HepG2 (cell line): ENCODE measurements around the gene SLC22A23. TPM values are rescaled to one million over a fixed set of nuclear protein-coding genes. Genes with fewer than 3 reads are reported as not detected.
A peak's percentile ranks its signal among the peaks of the same experiment; 100 is the strongest.

Source experiments
- CENPX ChIP-seq: sonication (generic); formaldehyde crosslinking; IDR thresholded peaks from 2 replicates; pipeline ENCODE4 v1.9.0; 2021; ENCODE audit warnings: mild to moderate bottlenecking, missing genetic modification reagents, moderate library complexity
- FOXM1 ChIP-seq: sonication (generic); formaldehyde crosslinking; IDR thresholded peaks from 2 replicates; pipeline ENCODE4 v1.5.0; 2020; ENCODE audit warnings: missing genetic modification reagents
- PPARG ChIP-seq: conservative IDR thresholded peaks from 2 replicates; pipeline ENCODE4 v1.6.1; 2016; ENCODE audit warnings: missing biosample characterization, missing genetic modification reagents
- RCOR2 ChIP-seq: IDR thresholded peaks from 2 replicates; pipeline ENCODE4 v1.6.1; 2016; ENCODE audit warnings: missing biosample characterization, missing genetic modification reagents
- RFX1 ChIP-seq: fragments of 450-650 bp; IDR thresholded peaks from 2 replicates; pipeline ENCODE4 v1.6.1; 2017
- TERF1 ChIP-seq: sonication (generic); formaldehyde crosslinking; IDR thresholded peaks from 2 replicates; pipeline ENCODE4 v1.8.0; 2022; ENCODE audit warnings: mild to moderate bottlenecking, missing genetic modification reagents, moderate library complexity
- ZBTB2 ChIP-seq: sonication (generic); formaldehyde crosslinking; IDR thresholded peaks from 2 replicates; pipeline ENCODE4 v1.8.0; 2022; ENCODE audit warnings: low read depth, missing genetic modification reagents
- ZBTB34 ChIP-seq: sonication (generic); formaldehyde crosslinking; IDR thresholded peaks from 2 replicates; pipeline ENCODE4 v1.8.0; 2022; ENCODE audit warnings: mild to moderate bottlenecking, missing genetic modification reagents
- ZNF18 ChIP-seq: sonication (generic); formaldehyde crosslinking; IDR thresholded peaks from 2 replicates; pipeline ENCODE4 v1.8.0; 2022; ENCODE audit warnings: mild to moderate bottlenecking, missing genetic modification reagents; ENCODE audit not compliant: insufficient replicate concordance
- ZNF205 ChIP-seq: IDR thresholded peaks from 2 replicates; pipeline ENCODE4 v1.6.1; 2018; ENCODE audit warnings: missing biosample characterization, missing genetic modification reagents
- ZNF577 ChIP-seq: sonication (generic); formaldehyde crosslinking; IDR thresholded peaks from 2 replicates; pipeline ENCODE4 v1.4.0; 2020; ENCODE audit warnings: mild to moderate bottlenecking, low read depth, missing genetic modification reagents, borderline replicate concordance
- ZSCAN30 ChIP-seq: sonication (generic); formaldehyde crosslinking; IDR thresholded peaks from 2 replicates; pipeline ENCODE4 v1.5.0; 2020; ENCODE audit warnings: mild to moderate bottlenecking, missing genetic modification reagents
- polyA plus RNA-seq, 8 experiments: library from polyadenylated mRNA; depleted of rRNA in 3 of 8; stranded (reverse) in 7 of 8; unstranded in 1 of 8; fragments of >200 nt; fragmentation: Illumina TruSeq in 4 of 8; extraction: Trizol in 4 of 8; gene quantifications; 2 replicates each; pipeline versions ENCODE4 v1.2.1 to v1.2.3, GENCODE V29; 2011 to 2016; ENCODE audit warnings: low read depth in 4 of 8, missing spikeins in 1 of 8, mixed read lengths in 1 of 8; ENCODE audit not compliant: insufficient read depth in 1 of 8
- total RNA-seq, 5 experiments: library from RNA; depleted of rRNA; stranded (reverse); fragments of >200 nt; fragmentation: Illumina TruSeq; extraction: Trizol; gene quantifications; 2 replicates each; pipeline ENCODE4 v1.2.3, GENCODE V29; 2016; ENCODE audit warnings: low read depth in 1 of 5
- TF ChIP-seq, protein P1 (sequence below): sonication (generic); formaldehyde crosslinking; IDR thresholded peaks from 2 replicates; pipeline ENCODE4 v1.4.0; 2020; ENCODE audit warnings: missing genetic modification reagents
- TF ChIP-seq, protein P2 (sequence below): sonication (generic); formaldehyde crosslinking; IDR thresholded peaks from 2 replicates; pipeline ENCODE4 v1.4.0; 2020; ENCODE audit warnings: mild to moderate bottlenecking, missing genetic modification reagents
- TF ChIP-seq, protein P3 (sequence below): sonication (generic); formaldehyde crosslinking; IDR thresholded peaks from 2 replicates; pipeline ENCODE4 v1.4.0; 2020; ENCODE audit warnings: missing genetic modification reagents, low read depth, mild to moderate bottlenecking, borderline replicate concordance

SLC22A23 gene
- total and polyA plus RNA-seq, 2 of the 13 experiments (the other 11 are each of a cell fraction or from before 2014, with no cell fraction given) = 11.8 to 17.5 TPM

DNA sequence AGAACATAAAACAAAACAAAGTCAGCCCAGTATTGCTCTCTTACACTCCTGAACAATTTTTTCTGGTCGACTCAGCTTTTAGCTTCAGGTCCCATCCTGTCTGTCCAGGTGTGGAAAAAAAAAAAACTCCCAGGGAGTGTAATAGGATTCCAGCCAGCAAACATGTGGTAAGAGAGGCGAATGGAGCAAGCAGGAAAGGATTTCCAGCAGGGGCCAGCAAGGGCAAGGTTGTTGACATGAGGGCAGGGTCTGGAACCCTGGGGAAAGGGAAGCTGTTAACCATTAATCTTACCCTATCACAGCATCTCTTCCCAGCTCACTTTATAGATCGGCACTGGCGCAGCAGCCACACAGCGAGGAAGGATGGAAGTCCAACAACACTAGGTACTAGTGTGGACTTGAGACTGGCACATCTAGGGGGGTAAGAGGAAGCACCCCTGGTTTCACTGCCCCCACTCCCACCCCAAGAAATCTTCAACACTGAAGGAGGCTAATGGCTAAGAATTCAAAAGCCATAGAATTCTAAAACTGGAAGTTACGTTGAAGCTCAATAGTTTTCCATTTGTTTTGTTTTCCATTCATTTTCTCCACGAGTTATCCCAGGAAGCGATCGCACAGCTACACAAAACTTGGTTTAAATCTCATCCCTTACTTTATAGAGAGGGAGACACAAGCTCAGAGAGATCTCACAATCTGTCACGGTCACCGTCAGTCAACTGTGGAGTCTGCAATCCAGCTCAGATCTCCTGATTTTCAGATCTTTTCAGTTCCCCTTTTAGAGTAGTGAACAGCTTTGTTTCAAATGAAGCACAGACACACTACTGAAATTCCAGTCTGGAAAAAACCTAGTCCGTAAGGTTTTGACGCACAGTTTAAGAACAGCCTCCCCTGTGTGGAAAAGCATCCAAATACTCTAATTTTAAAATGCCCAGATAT is 53.3 kb downstream of the SLC22A23 start (continued):
- TF ChIP-seq ZNF18 (peak; percentile 59), ZBTB34 (CRISPR knock-in tag) (peak; percentile 95), PPARG (CRISPR knock-in tag) (peak; percentile 92), CENPX (CRISPR knock-in tag) (no peak), ZNF577 (no peak), RCOR2 (CRISPR knock-in tag) (peak; percentile 99), TERF1 (CRISPR knock-in tag) (no peak), RFX1 (no peak), FOXM1 (CRISPR knock-in tag) (no peak), ZNF205 (CRISPR knock-in tag) (peak; percentile 91), ZBTB2 (no peak; the same call in 1 of the 2 replicates), ZSCAN30 (peak; percentile 96)
- TF ChIP-seq, protein P1, sequence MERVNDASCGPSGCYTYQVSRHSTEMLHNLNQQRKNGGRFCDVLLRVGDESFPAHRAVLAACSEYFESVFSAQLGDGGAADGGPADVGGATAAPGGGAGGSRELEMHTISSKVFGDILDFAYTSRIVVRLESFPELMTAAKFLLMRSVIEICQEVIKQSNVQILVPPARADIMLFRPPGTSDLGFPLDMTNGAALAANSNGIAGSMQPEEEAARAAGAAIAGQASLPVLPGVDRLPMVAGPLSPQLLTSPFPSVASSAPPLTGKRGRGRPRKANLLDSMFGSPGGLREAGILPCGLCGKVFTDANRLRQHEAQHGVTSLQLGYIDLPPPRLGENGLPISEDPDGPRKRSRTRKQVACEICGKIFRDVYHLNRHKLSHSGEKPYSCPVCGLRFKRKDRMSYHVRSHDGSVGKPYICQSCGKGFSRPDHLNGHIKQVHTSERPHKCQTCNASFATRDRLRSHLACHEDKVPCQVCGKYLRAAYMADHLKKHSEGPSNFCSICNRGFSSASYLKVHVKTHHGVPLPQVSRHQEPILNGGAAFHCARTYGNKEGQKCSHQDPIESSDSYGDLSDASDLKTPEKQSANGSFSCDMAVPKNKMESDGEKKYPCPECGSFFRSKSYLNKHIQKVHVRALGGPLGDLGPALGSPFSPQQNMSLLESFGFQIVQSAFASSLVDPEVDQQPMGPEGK = peak; percentile 96
- TF ChIP-seq, protein P2, sequence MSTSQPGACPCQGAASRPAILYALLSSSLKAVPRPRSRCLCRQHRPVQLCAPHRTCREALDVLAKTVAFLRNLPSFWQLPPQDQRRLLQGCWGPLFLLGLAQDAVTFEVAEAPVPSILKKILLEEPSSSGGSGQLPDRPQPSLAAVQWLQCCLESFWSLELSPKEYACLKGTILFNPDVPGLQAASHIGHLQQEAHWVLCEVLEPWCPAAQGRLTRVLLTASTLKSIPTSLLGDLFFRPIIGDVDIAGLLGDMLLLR (CRISPR knock-in tag) = peak; percentile 77; the same call in 1 of the 2 replicates
- TF ChIP-seq, protein P3, sequence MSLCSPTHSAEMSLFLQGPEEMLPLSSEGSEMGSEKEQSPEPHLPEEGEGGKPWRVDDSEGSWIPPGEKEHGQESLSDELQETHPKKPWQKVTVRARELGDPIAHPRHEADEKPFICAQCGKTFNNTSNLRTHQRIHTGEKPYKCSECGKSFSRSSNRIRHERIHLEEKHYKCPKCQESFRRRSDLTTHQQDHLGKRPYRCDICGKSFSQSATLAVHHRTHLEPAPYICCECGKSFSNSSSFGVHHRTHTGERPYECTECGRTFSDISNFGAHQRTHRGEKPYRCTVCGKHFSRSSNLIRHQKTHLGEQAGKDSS (CRISPR knock-in tag) = peak; percentile 78; the same call in 1 of the 2 replicates
